MM.1S (cell line): ENCODE measurements around the gene HADHB.

Experiments
- EZH2phosphoT487 ChIP-seq: fragments of 300-600 bp; sonication (generic); IDR thresholded peaks from 2 replicates; pipeline ENCODE4 v1.6.1; 2018; ENCODE audit warnings: antibody characterized with exemption, low read length
- TF ChIP-seq, protein P1 (sequence below): fragments of 300-600 bp; sonication (generic); IDR thresholded peaks from 2 replicates; pipeline ENCODE4 v1.5.1; 2016; ENCODE audit warnings: antibody characterized with exemption, low read length, mixed read lengths

- TF ChIP-seq, protein P1, sequence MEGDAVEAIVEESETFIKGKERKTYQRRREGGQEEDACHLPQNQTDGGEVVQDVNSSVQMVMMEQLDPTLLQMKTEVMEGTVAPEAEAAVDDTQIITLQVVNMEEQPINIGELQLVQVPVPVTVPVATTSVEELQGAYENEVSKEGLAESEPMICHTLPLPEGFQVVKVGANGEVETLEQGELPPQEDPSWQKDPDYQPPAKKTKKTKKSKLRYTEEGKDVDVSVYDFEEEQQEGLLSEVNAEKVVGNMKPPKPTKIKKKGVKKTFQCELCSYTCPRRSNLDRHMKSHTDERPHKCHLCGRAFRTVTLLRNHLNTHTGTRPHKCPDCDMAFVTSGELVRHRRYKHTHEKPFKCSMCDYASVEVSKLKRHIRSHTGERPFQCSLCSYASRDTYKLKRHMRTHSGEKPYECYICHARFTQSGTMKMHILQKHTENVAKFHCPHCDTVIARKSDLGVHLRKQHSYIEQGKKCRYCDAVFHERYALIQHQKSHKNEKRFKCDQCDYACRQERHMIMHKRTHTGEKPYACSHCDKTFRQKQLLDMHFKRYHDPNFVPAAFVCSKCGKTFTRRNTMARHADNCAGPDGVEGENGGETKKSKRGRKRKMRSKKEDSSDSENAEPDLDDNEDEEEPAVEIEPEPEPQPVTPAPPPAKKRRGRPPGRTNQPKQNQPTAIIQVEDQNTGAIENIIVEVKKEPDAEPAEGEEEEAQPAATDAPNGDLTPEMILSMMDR, result no peak
- no peak for TF ChIP-seq EZH2phosphoT487
Observed at GRCh38 chr2:26326514-26326913, 81.8 kb downstream of the HADHB start.
